Umbilical cord (tissue), 2 donors: ENCODE data around the gene SHISA6. TPM values are rescaled to one million over a fixed set of nuclear protein-coding genes. Genes with fewer than 3 reads are reported as not detected.
"Not testable (repeated sequence)": the region's sequence is repeated elsewhere in the genome, so short reads cannot be mapped to it uniquely, and the experiment has no call there.

Experiments used
- DNase-seq: peaks from one replicate; pipeline ENCODE4 v3.0.0-alpha.2; 2015; ENCODE audit warnings: low spot score
- total RNA-seq: library from RNA; depleted of rRNA; stranded (reverse); fragments of >200 nt; gene quantifications from one replicate; pipeline ENCODE4 v1.2.3, GENCODE V29; 2014; ENCODE audit warnings: low replicate concordance; ENCODE audit not compliant: insufficient read depth

SHISA6 gene
- total RNA-seq, 1 donor from 2014 or later = 0.48 TPM

- no peak for DNase-seq
Measured at GRCh38 chr17:11264183-11264871, 23.3 kb downstream of the SHISA6 start.

- DNase-seq = no peak
Measured at GRCh38 chr17:11267999-11268575, 27.1 kb downstream of the SHISA6 start.

- DNase-seq = no peak
Measured at GRCh38 chr17:11269210-11269609, 28.2 kb downstream of the SHISA6 start.

- no peak for DNase-seq
Measured at GRCh38 chr17:11272191-11272590, 31.2 kb downstream of the SHISA6 start.

- no peak for DNase-seq
Measured at GRCh38 chr17:11273596-11273995, 32.6 kb downstream of the SHISA6 start.

- DNase-seq = no peak
Measured at GRCh38 chr17:11274106-11274505, 33.1 kb downstream of the SHISA6 start.

- DNase-seq = no peak
Measured at GRCh38 chr17:11276486-11276885, 35.5 kb downstream of the SHISA6 start.

GRCh38 chr17:11278186-11278991, 37.4 kb downstream of the SHISA6 start:
- peak; percentile 11 for DNase-seq

- DNase-seq = no peak
Measured at GRCh38 chr17:11278992-11279270, 37.9 kb downstream of the SHISA6 start.

- DNase-seq = no peak
Measured at GRCh38 chr17:11279776-11280344, 38.8 kb downstream of the SHISA6 start.

GRCh38 chr17:11282586-11282985, 41.6 kb downstream of the SHISA6 start:
- no peak for DNase-seq

- no peak for DNase-seq
Measured at GRCh38 chr17:11284811-11285210, 43.8 kb downstream of the SHISA6 start.

GRCh38 chr17:11285946-11286345, 44.9 kb downstream of the SHISA6 start:
- DNase-seq = no peak

- no peak for DNase-seq
Measured at GRCh38 chr17:11287791-11288190, 46.8 kb downstream of the SHISA6 start.

- no peak for DNase-seq
Measured at GRCh38 chr17:11290814-11291213, 49.8 kb downstream of the SHISA6 start.

- no peak for DNase-seq
Measured at GRCh38 chr17:11292491-11292890, 51.5 kb downstream of the SHISA6 start.

GRCh38 chr17:11293480-11293879, 52.5 kb downstream of the SHISA6 start:
- no peak for DNase-seq

GRCh38 chr17:11294826-11295225, 53.8 kb downstream of the SHISA6 start:
- no peak for DNase-seq

GRCh38 chr17:11296994-11297393, 56.0 kb downstream of the SHISA6 start:
- no peak for DNase-seq

GRCh38 chr17:11298401-11298800, 57.4 kb downstream of the SHISA6 start:
- no peak for DNase-seq

- DNase-seq = no peak
Measured at GRCh38 chr17:11300201-11300600, 59.2 kb downstream of the SHISA6 start.

- no peak for DNase-seq
Measured at GRCh38 chr17:11300738-11301137, 59.7 kb downstream of the SHISA6 start.

- DNase-seq = not testable (repeated sequence)
Measured at GRCh38 chr17:11301874-11302273, 60.9 kb downstream of the SHISA6 start.
